Measurements from ENCODE around the gene FGF21. TPM values are rescaled to one million over a fixed set of nuclear protein-coding genes. Genes with fewer than 3 reads are reported as not detected.

The FGF21 gene
- total RNA-seq, 4 donors from 2014 or later: not detected

GRCh38 chr19:48770734-48771472 is 15.6 kb downstream of the FGF21 start:
- Histone ChIP-seq H3K4me1 (no peaks in the 10 kb centered on the region), H3K27ac (no peak overlapping the region), H3K27me3 (peaks cover 18% of the 10 kb centered on the region), H3K9me3 (no peaks in the 10 kb centered on the region), H3K36me3 (no peaks in the 10 kb centered on the region), H3K4me3 (no peak overlapping the region)
- WGBS, 2 donors (ENCODE audit: low coverage in 1 of 2): 44 to 79% methylated on average over 4 to 13 of the region's 20 CpGs
- ATAC-seq: no peak
- TF ChIP-seq CTCF (IDR thresholded peaks at IDR 0.05) (no peak), POLR2A (IDR thresholded peaks at IDR 0.05) (no peak), EP300 (IDR thresholded peaks at IDR 0.05) (no peak), POLR2AphosphoS5 (IDR thresholded peaks at IDR 0.05) (no peak)

GRCh38 chr19:48772503-48772953 is 17.2 kb downstream of the FGF21 start:
- H3K9me3 ChIP-seq: no peaks in the 10 kb centered on the region
- no peak for ATAC-seq
- no peaks in the 10 kb centered on the region for H3K36me3 ChIP-seq
- peaks cover 18% of the 10 kb centered on the region for H3K27me3 ChIP-seq
- no peak overlapping the region for H3K4me3 ChIP-seq
- no peaks in the 10 kb centered on the region for H3K4me1 ChIP-seq
- TF ChIP-seq CTCF (IDR thresholded peaks at IDR 0.05): no peak
- no peak for TF ChIP-seq EP300 (IDR thresholded peaks at IDR 0.05)
- TF ChIP-seq POLR2A (IDR thresholded peaks at IDR 0.05): no peak
- TF ChIP-seq POLR2AphosphoS5 (IDR thresholded peaks at IDR 0.05): no peak
- H3K27ac ChIP-seq: no peak overlapping the region
- 73 to 87% methylated on average over 4 to 13 of the region's 13 CpGs for WGBS, 2 donors (ENCODE audit: low coverage in 1 of 2)

GRCh38 chr19:48777139-48777538 is 21.8 kb downstream of the FGF21 start:
- 90 to 96% methylated on average over 2 to 5 of the region's 5 CpGs for WGBS, 2 donors (ENCODE audit: low coverage in 1 of 2)
- no peaks in the 10 kb centered on the region for H3K36me3 ChIP-seq

GRCh38 chr19:48777720-48778119 is 22.4 kb downstream of the FGF21 start:
- ATAC-seq: no peak
- WGBS, 2 donors (ENCODE audit: low coverage in 1 of 2): 81% methylated on average over 9 of the region's 12 CpGs; no CpG with 5 or more reads in 1 of the 2 donors
- H3K9me3 ChIP-seq: no peaks in the 10 kb centered on the region
- no peak overlapping the region for H3K27ac ChIP-seq
- TF ChIP-seq POLR2AphosphoS5 (IDR thresholded peaks at IDR 0.05): no peak
- no peak for TF ChIP-seq CTCF (IDR thresholded peaks at IDR 0.05)
- TF ChIP-seq POLR2A (IDR thresholded peaks at IDR 0.05): no peak
- no peak for TF ChIP-seq EP300 (IDR thresholded peaks at IDR 0.05)
- peaks cover 0 to 11% (median 7%) of the 10 kb centered on the region in 3 donors for H3K4me1 ChIP-seq
- no peaks in the 10 kb centered on the region for H3K27me3 ChIP-seq
- H3K36me3 ChIP-seq: no peaks in the 10 kb centered on the region
- H3K4me3 ChIP-seq: no peak overlapping the region

More at GRCh38 chr19:48777139-48777538, 21.8 kb downstream of the FGF21 start:
- TF ChIP-seq EP300 (IDR thresholded peaks at IDR 0.05): no peak
- TF ChIP-seq CTCF (IDR thresholded peaks at IDR 0.05): no peak
- TF ChIP-seq POLR2AphosphoS5 (IDR thresholded peaks at IDR 0.05): no peak
- TF ChIP-seq POLR2A (IDR thresholded peaks at IDR 0.05): no peak
- no peaks in the 10 kb centered on the region for H3K9me3 ChIP-seq
- no peak overlapping the region for H3K4me3 ChIP-seq
- H3K27ac ChIP-seq: no peak overlapping the region
- no peaks in the 10 kb centered on the region for H3K27me3 ChIP-seq
- no peak for ATAC-seq
- peaks cover 0 to 5% (median 4%) of the 10 kb centered on the region in 3 donors for H3K4me1 ChIP-seq

GRCh38 chr19:48779636-48780035 is 24.3 kb downstream of the FGF21 start:
- no peak for ATAC-seq
- TF ChIP-seq POLR2AphosphoS5 (IDR thresholded peaks at IDR 0.05) (no peak), EP300 (IDR thresholded peaks at IDR 0.05) (no peak), POLR2A (IDR thresholded peaks at IDR 0.05) (no peak), CTCF (IDR thresholded peaks at IDR 0.05) (no peak)
- Histone ChIP-seq H3K4me1 (peaks cover 0 to 14% (median 7%) of the 10 kb centered on the region in 3 donors), H3K27me3 (no peaks in the 10 kb centered on the region), H3K4me3 (no peak overlapping the region), H3K27ac (no peak overlapping the region), H3K36me3 (no peaks in the 10 kb centered on the region), H3K9me3 (no peaks in the 10 kb centered on the region)
- WGBS, 2 donors (ENCODE audit: low coverage in 1 of 2): 56 to 67% methylated on average over 1 of the region's 1 CpG

Measured in gastroesophageal sphincter (tissue), 4 donors.